Endothelial cell of umbilical vein (primary cell): ENCODE results near the gene GTF3C4.

Experiments
- JUN ChIP-seq: IDR thresholded peaks from 2 replicates; pipeline ENCODE4 v1.6.1; 2011; ENCODE audit warnings: borderline replicate concordance, low read depth; ENCODE audit not compliant: insufficient read length, insufficient read depth
- POLR2A ChIP-seq: IDR thresholded peaks from 2 replicates; pipeline ENCODE4 v1.6.1; 2012; ENCODE audit warnings: low read depth, mild to moderate bottlenecking, control low read depth, low read length
- POLR2AphosphoS5 ChIP-seq: IDR thresholded peaks from 2 replicates; pipeline ENCODE4 v1.6.1; 2012; ENCODE audit warnings: low read depth, mild to moderate bottlenecking, control low read depth, low read length, moderate library complexity; ENCODE audit not compliant: insufficient read depth
- TF ChIP-seq, protein P1 (sequence below): IDR thresholded peaks from 2 replicates; pipeline ENCODE4 v1.6.1; 2011; ENCODE audit not compliant: insufficient read depth, insufficient read length
- TF ChIP-seq, protein P2 (sequence below), 2 donors: IDR thresholded peaks; 1 replicate in 1 of 2; 2 replicates in 1 of 2; pipeline ENCODE4 v1.5.1; 2011; ENCODE audit warnings: low read length in 2 of 2, mild to moderate bottlenecking in 2 of 2, moderate library complexity in 2 of 2, control low read depth in 1 of 2, inconsistent platforms in 1 of 2, low read depth in 1 of 2; ENCODE audit not compliant: insufficient read depth in 1 of 2; ENCODE audit errors: extremely low read depth in 1 of 2

DNA sequence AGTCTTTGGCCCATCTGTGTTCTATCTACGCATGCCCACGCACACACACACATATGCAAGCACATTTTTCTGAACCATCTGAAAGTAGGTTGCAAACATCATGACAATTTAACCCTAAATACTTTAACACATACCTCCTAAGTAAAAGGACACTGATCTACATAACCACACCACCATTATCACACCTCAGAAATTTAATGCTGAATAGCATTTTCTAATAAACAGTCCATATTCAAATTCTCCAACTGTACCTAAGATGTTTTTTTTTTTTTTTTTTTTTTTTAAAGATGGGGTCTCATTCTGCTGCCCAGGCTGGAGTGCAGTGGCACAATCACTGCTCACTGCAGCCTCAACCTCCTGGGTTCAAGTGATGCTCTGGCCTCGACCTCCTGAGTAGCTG lies 35.9 kb upstream of the GTF3C4 start:
- TF ChIP-seq POLR2AphosphoS5 (no peak), POLR2A (no peak), JUN (no peak)
- TF ChIP-seq, protein P1, sequence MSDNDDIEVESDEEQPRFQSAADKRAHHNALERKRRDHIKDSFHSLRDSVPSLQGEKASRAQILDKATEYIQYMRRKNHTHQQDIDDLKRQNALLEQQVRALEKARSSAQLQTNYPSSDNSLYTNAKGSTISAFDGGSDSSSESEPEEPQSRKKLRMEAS, result no peak
- TF ChIP-seq, protein P2, sequence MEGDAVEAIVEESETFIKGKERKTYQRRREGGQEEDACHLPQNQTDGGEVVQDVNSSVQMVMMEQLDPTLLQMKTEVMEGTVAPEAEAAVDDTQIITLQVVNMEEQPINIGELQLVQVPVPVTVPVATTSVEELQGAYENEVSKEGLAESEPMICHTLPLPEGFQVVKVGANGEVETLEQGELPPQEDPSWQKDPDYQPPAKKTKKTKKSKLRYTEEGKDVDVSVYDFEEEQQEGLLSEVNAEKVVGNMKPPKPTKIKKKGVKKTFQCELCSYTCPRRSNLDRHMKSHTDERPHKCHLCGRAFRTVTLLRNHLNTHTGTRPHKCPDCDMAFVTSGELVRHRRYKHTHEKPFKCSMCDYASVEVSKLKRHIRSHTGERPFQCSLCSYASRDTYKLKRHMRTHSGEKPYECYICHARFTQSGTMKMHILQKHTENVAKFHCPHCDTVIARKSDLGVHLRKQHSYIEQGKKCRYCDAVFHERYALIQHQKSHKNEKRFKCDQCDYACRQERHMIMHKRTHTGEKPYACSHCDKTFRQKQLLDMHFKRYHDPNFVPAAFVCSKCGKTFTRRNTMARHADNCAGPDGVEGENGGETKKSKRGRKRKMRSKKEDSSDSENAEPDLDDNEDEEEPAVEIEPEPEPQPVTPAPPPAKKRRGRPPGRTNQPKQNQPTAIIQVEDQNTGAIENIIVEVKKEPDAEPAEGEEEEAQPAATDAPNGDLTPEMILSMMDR (IDR thresholded peaks at IDR 0.05; ENCODE audit: extremely low read depth in 1 of 2, insufficient read depth in 1 of 2, low read depth in 1 of 2, low read length in 2 of 2), result no peak
